ENCODE measurements around the gene ZFPM1. TPM values are rescaled to one million over a fixed set of nuclear protein-coding genes. Genes with fewer than 3 reads are reported as not detected.

ZFPM1 gene
- total and polyA plus RNA-seq, 2 of the 8 experiments (the other 6 are each of a cell fraction or from before 2014, with no cell fraction given), result 0.74 to 4.8 TPM

GRCh38 chr16:88529596-88529995 is 76.5 kb downstream of the ZFPM1 start:
- H3K36me3 ChIP-seq (ENCODE audit: control insufficient read depth in 2 of 4, insufficient read depth in 4 of 4, low read length in 3 of 4), result no peaks in the 10 kb centered on the region; a peak in 1 of 8 replicates
- no peak overlapping the region for H2BK15ac ChIP-seq (ENCODE audit: low read length)
- no peak overlapping the region for H4K8ac ChIP-seq (ENCODE audit: extremely low read depth, insufficient read depth, low read length)
- no peak overlapping the region for H2AFZ ChIP-seq (ENCODE audit: low read length)
- no peak overlapping the region for H3K56ac ChIP-seq (replicated peaks; ENCODE audit: insufficient read length, low read depth, low read length)
- H3K4me2 ChIP-seq (ENCODE audit: insufficient read depth in 1 of 2, low read depth in 2 of 2, low read length in 2 of 2), result no peak overlapping the region
- peaks cover 1 to 16% of the 10 kb centered on the region in 2 experiments for H4K20me1 ChIP-seq (replicated peaks in 1 of 2; ENCODE audit: control insufficient read depth in 1 of 2, insufficient read depth in 2 of 2, low read length in 2 of 2)
- H2BK20ac ChIP-seq (ENCODE audit: low read length), result no peak overlapping the region
- no peak overlapping the region for H2BK5ac ChIP-seq (ENCODE audit: low read depth, low read length)
- H3K27ac ChIP-seq (ENCODE audit: low read depth, low read length), result no peak overlapping the region
- 91% methylated on average over 9 of the region's 9 CpGs; no CpG with 5 or more reads in 1 of the 2 experiments for WGBS, 2 experiments (ENCODE audit: extremely low coverage in 1 of 2, insufficient coverage in 1 of 2, insufficient read length in 1 of 2, insufficient replicate concordance in 2 of 2, low coverage in 1 of 2, low lambda C conversion rate in 2 of 2, missing lambda C conversion rate in 1 of 2)
- H3K14ac ChIP-seq (ENCODE audit: insufficient read length), result no peak overlapping the region
- POLR2A ChIA-PET (ENCODE audit: partially characterized antibody), result no interaction called here
- H2BK120ac ChIP-seq (replicated peaks; ENCODE audit: low read depth, low read length), result no peak overlapping the region
- H3K4ac ChIP-seq (replicated peaks; ENCODE audit: insufficient read length, low read depth, low read length), result no peak overlapping the region
- no peaks in the 10 kb centered on the region for H3K9me3 ChIP-seq (ENCODE audit: insufficient read depth in 2 of 2, low read depth in 1 of 2, low read length in 1 of 2)
- FAIRE-seq (no peak), DNase-seq (ENCODE audit: low read depth in 1 of 2, low spot score in 2 of 2) (no peak)
- no peak overlapping the region for H2AK5ac ChIP-seq (ENCODE audit: low read depth, low read length)
- peaks cover 0 to 20% (median 10%) of the 10 kb centered on the region in 4 experiments; a peak in 6 of 7 replicates for H3K4me1 ChIP-seq (replicated peaks in 1 of 4; ENCODE audit: control insufficient read depth in 3 of 4, insufficient read depth in 4 of 4, low read length in 3 of 4)
- no peaks in the 10 kb centered on the region for H3K79me2 ChIP-seq (ENCODE audit: control insufficient read depth in 1 of 2, insufficient read depth in 2 of 2, low read length in 2 of 2)
- H3K79me1 ChIP-seq (ENCODE audit: low read depth, low read length), result 0 out of 2 replicates have a peak, but pooled peaks cover 4% of the 10 kb centered on the region
- no peak overlapping the region for H3K18ac ChIP-seq (ENCODE audit: extremely low read depth, low read length)
- H4K5ac ChIP-seq (ENCODE audit: insufficient read length, low read depth, low read length), result no peak overlapping the region
- no peak overlapping the region for H4K91ac ChIP-seq (replicated peaks; ENCODE audit: insufficient read length, low read length)
- no peak overlapping the region for H3K4me3 ChIP-seq (ENCODE audit: extremely low read depth in 1 of 4, insufficient read depth in 2 of 4, low read depth in 3 of 4, low read length in 4 of 4)
- H3K23ac ChIP-seq (ENCODE audit: insufficient read length), result no peak overlapping the region
- TF ChIP-seq KDM4A (IDR thresholded peaks at IDR 0.05; ENCODE audit: low read depth, low read length, severe bottlenecking) (no peak), NANOG (IDR thresholded peaks at IDR 0.05; ENCODE audit: insufficient read depth, low read depth, low read length, poor library complexity, severe bottlenecking) (no peak), ZNF274 (IDR thresholded peaks at IDR 0.05; ENCODE audit: borderline replicate concordance, extremely low read depth, low read length) (no peak)
- CTCF ChIA-PET (ENCODE audit: partially characterized antibody), result interaction anchor here (0.8 to 2.1 kb wide), 8 partner anchors 20 to 92 kb away, joined by 3 to 6 read pairs (median 4); no protein-coding TSS in a partner anchor
- H3K23me2 ChIP-seq (ENCODE audit: low read depth, low read length), result peaks cover 7% of the 10 kb centered on the region; the same call in 1 of the 2 replicates
- no peaks in the 10 kb centered on the region for H3K27me3 ChIP-seq (replicated peaks in 1 of 4; ENCODE audit: control insufficient read depth in 3 of 4, extremely low read depth in 1 of 4, insufficient read depth in 3 of 4, low read length in 3 of 4)
- no peak overlapping the region for H3K9ac ChIP-seq (replicated peaks in 1 of 4; ENCODE audit: extremely low read depth in 1 of 4, low read depth in 3 of 4, low read length in 3 of 4)
- H2BK12ac ChIP-seq (ENCODE audit: low read depth, low read length), result no peak overlapping the region
